Neural progenitor cell (in vitro differentiated cells): ENCODE results near the gene CLDN22. TPM values are rescaled to one million over a fixed set of nuclear protein-coding genes. Genes with fewer than 3 reads are reported as not detected.

Experiments
- DNase-seq: peaks from one replicate; pipeline ENCODE4 v3.0.0-alpha.2; 2016; ENCODE audit warnings: low spot score
- H2AFZ ChIP-seq: fragments of 200-600 bp; sonication (generic); replicated peaks from 2 replicates; pipeline ENCODE4 v1.6.1; 2016; ENCODE audit warnings: antibody characterized with exemption
- H3F3A ChIP-seq: fragments of 200-600 bp; sonication (generic); 2 replicates; pipeline ENCODE4 v1.6.1; 2016; ENCODE audit warnings: antibody characterized with exemption, low read depth
- H3K27ac ChIP-seq: fragments of 200-600 bp; sonication (generic); 2 replicates; pipeline ENCODE4 v1.5.1; 2016; ENCODE audit warnings: mild to moderate bottlenecking
- H3K27me3 ChIP-seq: fragments of 200-600 bp; sonication (generic); 2 replicates; pipeline ENCODE4 v1.6.1; 2016; ENCODE audit warnings: mild to moderate bottlenecking, moderate library complexity
- H3K36me3 ChIP-seq: fragments of 200-600 bp; sonication (generic); 2 replicates; pipeline ENCODE4 v1.5.1; 2016
- H3K4me1 ChIP-seq: fragments of 200-600 bp; sonication (generic); 2 replicates; pipeline ENCODE4 v1.6.1; 2016; ENCODE audit warnings: mixed run types
- H3K4me2 ChIP-seq: fragments of 200-600 bp; sonication (generic); 2 replicates; pipeline ENCODE4 v1.6.1; 2016
- H3K4me3 ChIP-seq: fragments of 200-600 bp; sonication (generic); 2 replicates; pipeline ENCODE4 v1.5.1; 2016
- H3K79me2 ChIP-seq: fragments of 200-600 bp; sonication (generic); 2 replicates; pipeline ENCODE4 v1.6.1; 2016; ENCODE audit warnings: low read depth
- H3K9ac ChIP-seq: fragments of 200-600 bp; sonication (generic); 2 replicates; pipeline ENCODE4 v1.6.1; 2016
- H3K9me3 ChIP-seq: fragments of 200-600 bp; sonication (generic); 2 replicates; pipeline ENCODE4 v1.5.1; 2016; ENCODE audit warnings: low read depth
- H4K20me1 ChIP-seq: fragments of 200-600 bp; sonication (generic); 2 replicates; pipeline ENCODE4 v1.6.1; 2016; ENCODE audit warnings: low read depth
- H3K27ac Mint-ChIP-seq: 3 replicates; pipeline ENCODE4 v1.8.0; 2021; ENCODE audit warnings: mixed read lengths
- H3K27me3 Mint-ChIP-seq: 2 replicates; pipeline ENCODE4 v1.8.0; 2022; ENCODE audit warnings: low read depth, mild to moderate bottlenecking, inconsistent platforms, moderate library complexity, mixed read lengths; ENCODE audit not compliant: insufficient read depth
- H3K36me3 Mint-ChIP-seq: 3 replicates; pipeline ENCODE4 v1.8.0; 2021; ENCODE audit warnings: mixed read lengths
- H3K4me1 Mint-ChIP-seq: 3 replicates; pipeline ENCODE4 v1.8.0; 2021; ENCODE audit warnings: mixed read lengths
- H3K4me3 Mint-ChIP-seq: 3 replicates; pipeline ENCODE4 v1.8.0; 2021; ENCODE audit warnings: mild to moderate bottlenecking, moderate library complexity, mixed read lengths
- H3K9me3 Mint-ChIP-seq: 3 replicates; pipeline ENCODE4 v1.8.0; 2020; ENCODE audit warnings: mixed read lengths
- EZH2 ChIP-seq: fragments of 200-600 bp; sonication (generic); IDR thresholded peaks from 2 replicates; pipeline ENCODE4 v1.6.1; 2017; ENCODE audit warnings: antibody characterized with exemption, mild to moderate bottlenecking, moderate library complexity
- EZH2phosphoT487 ChIP-seq: fragments of 200-600 bp; sonication (generic); IDR thresholded peaks from 2 replicates; pipeline ENCODE4 v1.6.1; 2017; ENCODE audit warnings: antibody characterized with exemption
- total RNA-seq: library from RNA; depleted of rRNA; stranded (reverse); fragments of >200 nt; gene quantifications from 2 replicates; pipeline ENCODE4 v1.2.3, GENCODE V29; 2015; ENCODE audit warnings: low replicate concordance
- TF ChIP-seq, protein P1 (sequence below): fragments of 200-600 bp; sonication (generic); IDR thresholded peaks from 2 replicates; pipeline ENCODE4 v1.5.1; 2017; ENCODE audit warnings: antibody characterized with exemption, mild to moderate bottlenecking

CLDN22 gene
- total RNA-seq, 1 donor from 2014 or later: not detected

DNA sequence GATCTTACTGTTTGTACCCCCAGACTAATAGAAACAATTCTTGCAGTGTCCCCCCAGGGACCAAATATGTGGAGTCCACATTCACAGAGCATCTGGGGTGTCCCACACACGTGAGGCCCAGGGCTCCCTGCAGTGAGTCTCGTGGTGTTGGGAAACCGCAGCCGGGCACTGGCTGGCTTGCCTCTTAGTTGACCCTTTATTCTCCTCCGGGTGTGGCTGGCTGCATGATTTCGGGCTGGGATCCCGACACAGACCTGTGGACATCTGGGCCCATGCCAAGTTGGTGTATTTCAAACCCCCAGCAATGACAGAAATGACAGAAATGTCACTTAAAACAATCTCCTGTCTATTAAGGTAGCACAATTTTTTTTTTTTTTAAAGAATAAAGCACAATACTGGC lies 17.8 kb upstream of the CLDN22 start:
- Mint-ChIP-seq H3K27ac (no peak overlapping the region), H3K4me3 (no peak overlapping the region), H3K27me3 (peaks cover 6% of the 10 kb centered on the region), H3K9me3 (peaks cover 14% of the 10 kb centered on the region), H3K4me1 (no peaks in the 10 kb centered on the region), H3K36me3 (peaks cover 2% of the 10 kb centered on the region)
- no peaks in the 10 kb centered on the region for H3K79me2 ChIP-seq
- H3K4me1 ChIP-seq: no peaks in the 10 kb centered on the region
- no peaks in the 10 kb centered on the region for H4K20me1 ChIP-seq
- no peaks in the 10 kb centered on the region for H3F3A ChIP-seq
- H3K4me2 ChIP-seq: no peak overlapping the region
- H3K27me3 ChIP-seq: no peaks in the 10 kb centered on the region
- H3K9me3 ChIP-seq: no peaks in the 10 kb centered on the region
- no peak for DNase-seq
- H2AFZ ChIP-seq: no peak overlapping the region
- no peaks in the 10 kb centered on the region for H3K36me3 ChIP-seq
- TF ChIP-seq, protein P1, sequence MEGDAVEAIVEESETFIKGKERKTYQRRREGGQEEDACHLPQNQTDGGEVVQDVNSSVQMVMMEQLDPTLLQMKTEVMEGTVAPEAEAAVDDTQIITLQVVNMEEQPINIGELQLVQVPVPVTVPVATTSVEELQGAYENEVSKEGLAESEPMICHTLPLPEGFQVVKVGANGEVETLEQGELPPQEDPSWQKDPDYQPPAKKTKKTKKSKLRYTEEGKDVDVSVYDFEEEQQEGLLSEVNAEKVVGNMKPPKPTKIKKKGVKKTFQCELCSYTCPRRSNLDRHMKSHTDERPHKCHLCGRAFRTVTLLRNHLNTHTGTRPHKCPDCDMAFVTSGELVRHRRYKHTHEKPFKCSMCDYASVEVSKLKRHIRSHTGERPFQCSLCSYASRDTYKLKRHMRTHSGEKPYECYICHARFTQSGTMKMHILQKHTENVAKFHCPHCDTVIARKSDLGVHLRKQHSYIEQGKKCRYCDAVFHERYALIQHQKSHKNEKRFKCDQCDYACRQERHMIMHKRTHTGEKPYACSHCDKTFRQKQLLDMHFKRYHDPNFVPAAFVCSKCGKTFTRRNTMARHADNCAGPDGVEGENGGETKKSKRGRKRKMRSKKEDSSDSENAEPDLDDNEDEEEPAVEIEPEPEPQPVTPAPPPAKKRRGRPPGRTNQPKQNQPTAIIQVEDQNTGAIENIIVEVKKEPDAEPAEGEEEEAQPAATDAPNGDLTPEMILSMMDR: no peak
- TF ChIP-seq EZH2 (no peak), EZH2phosphoT487 (no peak)
- H3K4me3 ChIP-seq: no peak overlapping the region
- H3K27ac ChIP-seq: no peak overlapping the region
- H3K9ac ChIP-seq: no peak overlapping the region

DNA sequence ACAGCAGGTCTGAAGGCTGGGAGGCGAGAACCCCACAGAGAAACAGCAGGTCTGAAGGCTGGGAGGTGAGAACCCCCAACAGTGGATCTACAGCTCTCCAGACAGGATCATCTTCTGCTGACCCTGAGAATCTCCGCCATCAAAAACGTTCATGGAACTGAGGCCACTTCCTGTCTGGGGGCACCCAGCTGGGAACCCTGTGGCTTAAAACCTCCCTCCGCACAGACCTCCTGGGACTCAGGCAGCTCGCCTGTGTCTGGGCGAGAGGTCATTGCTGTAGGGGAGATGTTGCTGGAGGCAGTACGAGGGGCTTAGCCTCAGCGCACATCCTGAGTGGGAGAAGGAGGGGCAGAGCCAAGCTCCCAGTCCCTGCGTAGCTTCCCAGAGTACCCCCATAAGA lies 17.3 kb upstream of the CLDN22 start:
- H2AFZ ChIP-seq: no peak overlapping the region
- TF ChIP-seq, protein P1: no peak
- no peak for TF ChIP-seq EZH2phosphoT487
- no peak for TF ChIP-seq EZH2
- H3F3A ChIP-seq: no peaks in the 10 kb centered on the region
- Mint-ChIP-seq H3K9me3 (peaks cover 14% of the 10 kb centered on the region), H3K4me1 (no peaks in the 10 kb centered on the region), H3K36me3 (peaks cover 2% of the 10 kb centered on the region), H3K27me3 (peaks cover 6% of the 10 kb centered on the region), H3K4me3 (no peak overlapping the region), H3K27ac (no peak overlapping the region)
- H3K27ac ChIP-seq: no peak overlapping the region
- H3K4me2 ChIP-seq: no peak overlapping the region
- H3K36me3 ChIP-seq: no peaks in the 10 kb centered on the region
- no peak overlapping the region for H3K9ac ChIP-seq
- H3K4me1 ChIP-seq: no peaks in the 10 kb centered on the region
- H3K79me2 ChIP-seq: no peaks in the 10 kb centered on the region
- no peak overlapping the region for H3K4me3 ChIP-seq
- H3K27me3 ChIP-seq: no peaks in the 10 kb centered on the region
- no peak for DNase-seq
- H4K20me1 ChIP-seq: no peaks in the 10 kb centered on the region
- no peaks in the 10 kb centered on the region for H3K9me3 ChIP-seq

DNA sequence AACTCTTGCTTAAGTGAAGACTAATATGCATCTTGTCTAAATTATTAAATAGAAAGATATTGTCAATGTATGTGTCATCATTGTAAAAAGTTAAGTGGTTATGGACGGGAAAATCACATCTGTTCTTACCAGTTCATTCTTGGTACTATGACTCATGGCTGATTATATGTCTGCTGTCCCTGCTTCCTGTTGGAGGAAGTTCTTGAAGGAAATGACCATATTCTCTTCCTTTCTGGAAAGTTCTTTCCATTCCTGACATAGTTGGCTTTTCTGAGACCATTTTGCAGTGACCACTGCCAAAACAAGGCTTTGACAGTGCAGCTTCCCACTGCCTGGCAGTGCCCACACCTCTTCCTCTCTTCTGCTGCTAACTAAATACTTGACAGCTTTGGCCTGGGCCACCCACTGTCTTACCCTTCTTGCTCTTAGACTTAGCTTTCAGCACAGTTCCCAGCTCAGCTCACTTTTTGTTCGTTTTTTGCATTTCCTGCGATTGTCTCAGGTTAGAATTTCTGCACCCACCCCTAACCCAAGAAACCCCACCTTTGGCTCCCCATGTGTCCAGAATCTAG lies 15.4 kb upstream of the CLDN22 start:
- no peak overlapping the region for H3K27ac Mint-ChIP-seq
- H3K36me3 ChIP-seq: no peaks in the 10 kb centered on the region
- H3K4me1 ChIP-seq: no peaks in the 10 kb centered on the region
- no peaks in the 10 kb centered on the region for H3K79me2 ChIP-seq
- H3K27me3 ChIP-seq: no peaks in the 10 kb centered on the region
- H4K20me1 ChIP-seq: no peaks in the 10 kb centered on the region
- no peaks in the 10 kb centered on the region for H3K9me3 ChIP-seq
- no peak for TF ChIP-seq EZH2
- TF ChIP-seq EZH2phosphoT487: no peak
- TF ChIP-seq, protein P1: no peak
- H3F3A ChIP-seq: no peaks in the 10 kb centered on the region
- no peak overlapping the region for H3K9ac ChIP-seq
- H3K4me2 ChIP-seq: no peak overlapping the region
- peaks cover 14% of the 10 kb centered on the region for H3K9me3 Mint-ChIP-seq
- H3K4me1 Mint-ChIP-seq: no peaks in the 10 kb centered on the region
- H3K36me3 Mint-ChIP-seq: peaks cover 2% of the 10 kb centered on the region
- H3K27me3 Mint-ChIP-seq: peaks cover 8% of the 10 kb centered on the region
- DNase-seq: no peak
- no peak overlapping the region for H3K4me3 ChIP-seq
- H3K4me3 Mint-ChIP-seq: no peak overlapping the region
- no peak overlapping the region for H2AFZ ChIP-seq
- H3K27ac ChIP-seq: no peak overlapping the region
